Liver (tissue), 3 donors: ENCODE results near the gene HOXB5.

ENCODE experiments used
- CTCF ChIP-seq: fragments of 150-350 bp; IDR thresholded peaks from 2 replicates; pipeline ENCODE4 v1.5.1; 2017; ENCODE audit warnings: improper control_type of control experiment, low read depth, low read length; ENCODE audit not compliant: missing input control
- HNF4G ChIP-seq: IDR thresholded peaks from 2 replicates; pipeline ENCODE4 v1.6.1; 2016; ENCODE audit warnings: antibody characterized with exemption
- donor health status: healthy.
- donor health status: healthy.

DNA sequence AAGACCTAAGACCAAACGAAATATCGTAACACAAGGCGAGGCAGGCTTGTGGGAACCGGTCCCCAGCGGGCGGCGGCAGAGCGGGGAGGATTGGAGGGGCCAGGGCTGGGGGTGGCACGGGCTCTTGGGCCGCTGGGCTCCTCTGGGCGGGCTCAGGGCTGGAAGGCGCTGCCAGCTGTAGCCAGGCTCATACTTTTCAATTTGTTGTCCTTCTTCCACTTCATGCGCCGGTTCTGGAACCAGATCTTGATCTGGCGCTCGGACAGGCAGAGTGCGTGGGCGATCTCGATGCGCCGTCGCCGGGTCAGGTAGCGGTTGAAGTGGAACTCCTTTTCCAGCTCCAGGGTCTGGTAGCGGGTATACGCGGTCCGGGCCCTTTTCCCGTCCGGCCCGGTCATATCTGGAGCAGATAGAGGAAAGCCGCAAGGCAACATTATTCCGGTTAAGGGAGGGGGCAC lies 1.5 kb downstream of the HOXB5 start:
- TF ChIP-seq HNF4G (no peak), CTCF (no peak)
